AG09319 (cell line): ENCODE data around the gene MYCBP2.
"Not testable (repeated sequence)": the region's sequence is repeated elsewhere in the genome, so short reads cannot be mapped to it uniquely, and the experiment has no call there.

ENCODE experiments used
- DNase-seq: peaks from one replicate; pipeline ENCODE4 v3.0.0-alpha.2; 2010; ENCODE audit warnings: low read depth; ENCODE audit errors: extremely low read depth
- TF ChIP-seq, protein P1 (sequence below): IDR thresholded peaks from 2 replicates; pipeline ENCODE4 v1.5.1; 2011; ENCODE audit warnings: low read depth, mild to moderate bottlenecking, inconsistent platforms, low read length, moderate library complexity

Gene MYCBP2

DNA sequence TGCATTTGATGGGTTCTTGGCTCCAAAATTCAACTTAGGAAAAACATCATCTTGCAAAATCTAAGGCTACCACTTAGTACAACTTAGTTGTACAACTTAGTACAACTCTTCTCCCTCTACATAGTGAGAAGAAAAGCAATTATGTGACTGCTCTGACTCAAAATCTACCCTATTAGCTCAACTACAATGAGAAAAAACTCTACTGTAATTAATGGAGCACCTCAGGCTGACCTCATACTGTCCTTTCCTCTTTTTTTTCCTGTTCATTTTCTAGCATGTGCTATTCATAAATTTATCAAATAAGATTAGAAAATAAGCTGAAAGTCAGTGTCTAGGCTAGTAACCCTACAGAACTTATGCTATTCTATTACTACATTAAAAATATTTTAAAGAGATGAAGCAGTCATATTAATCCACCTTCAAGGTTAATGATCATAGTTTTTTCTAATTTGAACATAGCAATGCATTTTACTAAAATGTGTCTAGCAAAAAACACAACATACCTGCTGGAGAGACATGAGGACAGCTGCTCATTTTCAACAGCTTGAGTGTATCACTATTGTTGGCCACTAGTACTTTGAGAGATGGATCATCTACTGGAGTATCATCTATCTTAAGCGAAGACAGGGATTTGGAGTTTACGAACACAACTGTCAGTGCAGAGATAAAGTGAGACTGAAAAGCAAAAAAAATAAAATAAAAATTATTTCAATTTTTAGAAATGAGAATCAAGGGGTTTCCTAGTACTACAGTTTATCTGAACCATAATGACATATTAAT lies 311.8 kb downstream of the MYCBP2 start:
- DNase-seq = no peak
- TF ChIP-seq, protein P1, sequence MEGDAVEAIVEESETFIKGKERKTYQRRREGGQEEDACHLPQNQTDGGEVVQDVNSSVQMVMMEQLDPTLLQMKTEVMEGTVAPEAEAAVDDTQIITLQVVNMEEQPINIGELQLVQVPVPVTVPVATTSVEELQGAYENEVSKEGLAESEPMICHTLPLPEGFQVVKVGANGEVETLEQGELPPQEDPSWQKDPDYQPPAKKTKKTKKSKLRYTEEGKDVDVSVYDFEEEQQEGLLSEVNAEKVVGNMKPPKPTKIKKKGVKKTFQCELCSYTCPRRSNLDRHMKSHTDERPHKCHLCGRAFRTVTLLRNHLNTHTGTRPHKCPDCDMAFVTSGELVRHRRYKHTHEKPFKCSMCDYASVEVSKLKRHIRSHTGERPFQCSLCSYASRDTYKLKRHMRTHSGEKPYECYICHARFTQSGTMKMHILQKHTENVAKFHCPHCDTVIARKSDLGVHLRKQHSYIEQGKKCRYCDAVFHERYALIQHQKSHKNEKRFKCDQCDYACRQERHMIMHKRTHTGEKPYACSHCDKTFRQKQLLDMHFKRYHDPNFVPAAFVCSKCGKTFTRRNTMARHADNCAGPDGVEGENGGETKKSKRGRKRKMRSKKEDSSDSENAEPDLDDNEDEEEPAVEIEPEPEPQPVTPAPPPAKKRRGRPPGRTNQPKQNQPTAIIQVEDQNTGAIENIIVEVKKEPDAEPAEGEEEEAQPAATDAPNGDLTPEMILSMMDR = no peak

DNA sequence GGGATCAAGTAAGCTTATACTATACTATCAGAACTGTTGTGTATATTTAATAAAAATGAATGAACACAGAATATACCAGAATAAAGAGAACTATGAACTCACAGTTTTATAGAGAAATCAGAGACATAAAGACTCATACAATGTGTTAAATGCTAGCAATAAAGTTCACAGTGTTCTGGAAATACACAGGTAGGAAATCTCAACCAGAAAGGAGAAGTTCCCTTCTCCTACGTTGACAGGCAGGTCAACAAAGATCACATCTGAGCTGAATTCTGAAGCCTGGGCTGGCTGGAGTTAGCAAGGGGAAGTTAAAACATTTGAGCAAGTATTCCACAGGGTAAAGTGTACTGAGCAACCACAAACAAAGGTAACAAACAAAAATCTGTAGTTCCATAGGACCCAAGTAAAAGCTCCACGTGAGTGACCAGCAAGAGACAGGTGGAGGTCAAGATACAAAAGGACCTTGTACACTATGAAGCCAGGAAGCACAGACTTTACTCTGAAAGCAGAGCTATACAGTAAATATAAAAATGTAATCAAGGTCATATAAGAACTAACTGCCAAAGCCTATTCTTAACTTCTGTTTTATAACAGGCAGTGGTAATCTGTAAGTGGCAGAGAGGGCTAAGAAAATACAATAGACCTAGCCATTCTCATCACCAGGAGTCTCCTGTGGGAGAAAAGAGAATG lies 312.9 kb downstream of the MYCBP2 start:
- TF ChIP-seq, protein P1 = no peak
- no peak for DNase-seq

DNA sequence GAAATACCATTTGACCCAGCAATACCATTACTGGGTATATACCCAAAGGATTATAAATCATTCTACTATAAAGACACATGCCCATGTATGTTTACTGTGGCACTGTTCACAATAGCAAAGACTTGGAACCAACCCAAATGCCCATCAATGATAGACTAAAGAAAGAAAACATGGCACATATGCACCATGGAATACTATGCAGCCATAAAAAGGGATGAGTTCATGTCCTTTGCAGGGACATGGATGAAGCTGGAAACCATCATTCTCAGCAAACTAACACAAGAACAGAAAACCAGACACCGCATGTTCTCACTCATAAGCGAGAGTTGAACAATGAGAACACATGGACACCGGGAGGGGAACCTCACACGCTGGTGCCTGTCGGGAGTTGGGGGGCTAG lies 317.2 kb downstream of the MYCBP2 start:
- not testable (repeated sequence) for DNase-seq

DNA sequence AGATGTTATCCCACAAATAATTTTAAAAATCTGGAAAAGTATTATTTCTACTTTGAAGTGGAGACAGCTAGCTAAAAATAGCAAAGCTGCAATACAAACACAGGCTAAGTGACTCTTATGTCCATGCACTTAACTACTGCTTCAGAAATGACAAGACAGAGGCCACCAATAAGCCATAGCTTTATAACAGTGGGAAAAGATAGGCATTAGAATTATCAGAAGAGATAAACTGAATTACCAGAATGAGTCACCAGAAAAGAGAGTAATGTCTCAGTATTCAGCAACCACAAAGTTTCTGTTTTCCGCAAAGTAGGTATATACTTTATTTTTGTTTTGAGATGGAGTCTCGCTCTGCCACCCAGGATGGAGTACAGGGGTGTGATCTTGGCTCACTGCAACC lies 317.9 kb downstream of the MYCBP2 start:
- TF ChIP-seq, protein P1 = no peak
- no peak for DNase-seq

DNA sequence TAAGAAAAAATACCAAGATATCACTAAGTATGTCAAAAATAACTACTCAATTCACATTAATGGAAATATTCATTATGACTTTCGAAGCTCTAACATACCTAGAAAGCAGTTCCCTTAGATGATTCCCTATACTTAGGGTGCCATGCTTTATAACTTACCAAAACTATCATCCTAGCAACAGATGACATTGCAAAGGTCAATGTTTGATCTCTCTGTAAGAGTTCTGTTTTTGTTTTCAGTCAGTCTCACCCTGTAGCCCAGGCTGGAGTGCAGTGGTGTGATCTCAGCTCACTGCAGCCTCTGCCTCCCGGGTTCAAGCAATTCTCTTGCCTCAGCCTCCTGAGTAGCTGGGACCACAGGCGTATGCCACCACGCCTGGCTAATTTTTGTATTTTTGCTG lies 318.6 kb downstream of the MYCBP2 start:
- not testable (repeated sequence) for DNase-seq

DNA sequence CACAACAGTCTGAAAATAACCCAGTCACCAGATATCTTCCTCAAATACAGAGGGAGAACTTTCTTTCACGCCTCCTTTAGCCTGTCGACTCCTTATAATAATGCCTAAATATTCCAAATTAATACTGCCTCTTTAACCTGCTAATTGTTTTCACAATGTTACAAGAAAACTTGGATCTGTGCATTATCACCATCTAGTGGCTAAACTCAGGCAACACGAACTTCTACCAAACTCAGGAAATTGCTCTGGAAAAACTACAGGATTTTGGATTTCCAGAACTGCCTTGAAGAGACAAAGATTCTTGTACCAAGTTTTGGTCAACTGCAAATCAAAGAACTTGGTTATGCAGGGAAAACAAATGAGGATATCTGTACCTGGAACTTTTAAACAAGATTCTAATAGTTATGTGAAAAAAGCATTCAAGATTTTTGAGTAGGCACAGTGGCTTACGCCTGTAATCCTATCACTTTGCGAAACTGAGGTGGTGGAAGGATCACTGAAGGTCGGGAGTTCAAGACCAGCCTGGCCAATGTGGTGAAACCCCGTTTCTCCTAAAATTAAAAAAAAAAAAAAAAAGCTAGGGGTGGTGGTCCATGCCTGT lies 324.2 kb downstream of the MYCBP2 start:
- TF ChIP-seq, protein P1 = peak; percentile 77
- DNase-seq = no peak

DNA sequence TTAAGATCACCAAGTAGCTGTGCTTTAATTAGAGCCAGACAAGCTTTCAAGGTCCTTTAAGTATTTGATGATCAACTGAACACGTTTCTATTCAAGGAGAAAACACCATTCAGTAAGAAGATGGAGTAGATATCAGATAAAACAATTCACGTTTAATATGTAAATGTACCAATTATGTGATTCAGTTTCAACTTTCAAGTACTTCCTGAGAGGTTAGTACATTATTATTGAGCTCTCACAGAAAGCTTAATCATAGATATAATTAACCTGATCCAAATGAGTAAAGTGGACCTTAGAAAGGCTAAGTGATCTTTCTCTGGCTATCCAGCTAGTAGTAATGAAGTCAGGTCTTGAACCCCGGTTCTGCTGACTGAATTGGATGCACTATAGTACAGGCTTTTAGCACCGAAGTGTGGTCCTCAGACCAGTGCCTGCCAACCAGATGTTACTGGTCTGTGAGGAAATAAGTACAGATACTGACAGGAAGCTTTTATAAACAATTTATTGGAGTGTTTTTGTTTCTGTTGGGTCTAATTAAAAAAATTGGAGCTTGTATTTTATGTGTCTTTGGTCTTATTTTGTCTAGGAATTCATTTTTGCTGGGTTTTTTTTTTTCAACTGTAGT lies 324.8 kb downstream of the MYCBP2 start:
- DNase-seq = no peak
- TF ChIP-seq, protein P1 = no peak

DNA sequence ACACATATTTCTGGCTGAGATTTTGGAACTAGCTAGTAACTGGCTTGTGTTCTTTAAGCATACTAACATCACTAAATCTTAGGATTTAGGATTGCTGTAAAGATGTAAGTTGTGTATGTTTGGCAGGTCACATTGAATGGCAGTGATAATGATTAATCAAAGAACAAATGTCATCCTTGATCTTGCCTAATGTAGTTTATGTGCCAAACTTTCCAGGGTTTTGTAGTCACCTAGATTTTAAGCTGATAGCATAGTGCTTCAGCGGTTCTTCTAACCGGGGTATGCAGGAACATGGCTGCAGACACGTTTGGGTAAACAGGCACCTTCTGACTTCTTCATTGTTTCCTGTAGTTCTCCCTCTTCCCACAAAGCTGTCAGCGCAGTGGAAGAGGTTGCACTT lies 325.4 kb downstream of the MYCBP2 start:
- DNase-seq = no peak
- TF ChIP-seq, protein P1 = no peak
